Left kidney (tissue), 8 donors: ENCODE measurements around the gene TXNRD3. TPM values are rescaled to one million over a fixed set of nuclear protein-coding genes. Genes with fewer than 3 reads are reported as not detected.

Experiments
- DNase-seq: peaks from one replicate; pipeline ENCODE4 v3.0.0-alpha.2; 2013
- long read RNA-seq, 8 donors: transcript quantifications; one replicate each; lab custom pipeline, GENCODE V29; 2026
- polyA plus RNA-seq: library from polyadenylated mRNA; unstranded; fragments of 120-200 nt; gene quantifications from one replicate; pipeline ENCODE4 v1.2.1, GENCODE V29; 2013; ENCODE audit not compliant: insufficient read length

Gene TXNRD3
- polyA plus RNA-seq, result 22.0 TPM
- long read RNA-seq, donor 1, partial matches to known transcripts, result 0 of 4 reads
- long read RNA-seq, donor 1, other reads (novel, unspliced or antisense), result 0 of 4 reads
- long read RNA-seq, donor 2, result 0 reads
- long read RNA-seq, donor 3, partial matches to known transcripts, result 0 of 2 reads
- long read RNA-seq, donor 3, other reads (novel, unspliced or antisense), result 0 of 2 reads
- long read RNA-seq, donor 4, result 0 reads
- long read RNA-seq, donor 5, partial matches to known transcripts, result 0 of 4 reads
- long read RNA-seq, donor 5, other reads (novel, unspliced or antisense), result 0 of 4 reads
- long read RNA-seq, donor 6, partial matches to known transcripts, result 0 of 2 reads
- long read RNA-seq, donor 6, other reads (novel, unspliced or antisense), result 0 of 2 reads
- long read RNA-seq, donor 7, partial matches to known transcripts, result 0 of 3 reads
- long read RNA-seq, donor 7, other reads (novel, unspliced or antisense), result 0 of 3 reads
- long read RNA-seq, donor 8, partial matches to known transcripts, result 0 of 1 reads
- long read RNA-seq, donor 8, other reads (novel, unspliced or antisense), result 0 of 1 reads

GRCh38 chr3:126654571-126655383 is at the start of gene TXNRD3:
TXNRD3 (minus strand) TSS chr3:126655124.
- DNase-seq, result peak; percentile 64

- DNase-seq, result peak; percentile 95
Measured at GRCh38 chr3:126703512-126704493, 48.9 kb upstream of the TXNRD3 start, which contains the start of gene CHCHD6. CHCHD6 (plus strand) TSS chr3:126704240; CDS start chr3:126704313, 73 bp downstream.

GRCh38 chr3:126699011-126699410 is 44.1 kb upstream of the TXNRD3 start:
- DNase-seq, result no peak

DNA sequence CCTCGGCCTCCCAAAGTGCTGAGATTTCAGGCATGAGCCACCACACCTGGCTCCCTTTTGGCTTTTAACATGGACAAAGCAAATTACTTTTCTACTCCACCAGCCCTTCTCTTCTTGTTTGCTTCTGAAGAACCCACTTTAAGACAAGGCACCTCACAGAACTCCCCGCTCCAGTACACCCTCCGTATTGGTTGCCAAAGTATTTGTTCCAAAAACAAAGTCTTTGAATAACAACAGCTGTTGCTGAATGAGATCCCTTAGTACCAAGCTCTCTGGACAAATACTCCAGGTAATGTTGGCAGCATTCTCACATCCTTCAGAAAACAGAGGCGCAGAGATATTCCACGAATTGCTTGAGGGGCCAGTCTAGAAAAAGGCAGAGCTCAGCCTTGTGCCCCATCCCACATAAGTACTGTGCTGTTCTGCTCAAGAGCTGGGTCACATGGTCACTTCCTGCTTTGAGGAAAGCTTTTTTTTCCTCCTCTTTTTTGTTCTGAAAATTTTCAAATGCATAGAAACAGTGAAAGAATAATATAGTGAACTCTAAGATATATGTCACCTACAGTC is 41.9 kb upstream of the TXNRD3 start:
- DNase-seq, result no peak

GRCh38 chr3:126693921-126694320 is 39.0 kb upstream of the TXNRD3 start:
- DNase-seq, result no peak

DNA sequence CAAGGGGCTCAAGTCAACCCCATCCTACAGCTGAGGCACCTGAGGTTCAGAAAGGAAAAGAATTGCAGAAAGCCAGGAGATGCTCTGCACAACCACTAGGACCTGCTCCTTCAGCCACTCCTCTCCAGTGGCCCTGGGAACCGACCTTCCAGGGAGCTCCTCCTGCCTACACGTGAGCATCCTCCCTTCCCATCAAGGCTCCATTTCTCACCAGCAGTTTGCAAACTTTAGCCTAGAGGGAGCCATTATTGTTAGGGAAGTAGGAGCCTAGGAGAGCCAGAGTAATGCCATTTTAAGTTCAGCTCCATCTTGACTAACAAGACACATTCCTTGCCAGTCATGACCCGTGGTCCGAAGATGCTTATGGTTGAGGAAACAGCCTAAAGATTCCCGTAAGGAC is 37.9 kb upstream of the TXNRD3 start:
- no peak for DNase-seq

- DNase-seq, result no peak
Measured at GRCh38 chr3:126691765-126692164, 36.8 kb upstream of the TXNRD3 start.

- no peak for DNase-seq
Measured at GRCh38 chr3:126685493-126685892, 30.6 kb upstream of the TXNRD3 start.

DNA sequence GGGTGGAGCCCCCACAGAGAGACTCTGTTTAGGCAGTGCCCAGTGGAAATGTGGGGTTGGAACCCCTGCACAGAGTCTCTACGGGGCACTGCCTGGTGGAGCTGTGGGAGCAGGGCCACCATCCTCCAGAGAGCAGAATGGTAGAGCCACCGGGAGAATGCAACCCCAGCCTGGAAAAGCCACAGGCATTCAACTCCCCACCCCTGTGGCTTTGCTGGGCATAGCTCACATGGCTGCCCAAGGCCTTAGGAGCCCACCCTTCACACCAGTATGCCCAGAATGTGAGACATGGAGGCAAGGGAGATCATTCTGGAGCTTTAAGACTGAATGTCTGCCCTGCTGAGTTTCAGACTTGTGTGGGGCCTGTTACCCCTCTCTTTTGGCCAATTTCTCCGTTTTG is 30.1 kb upstream of the TXNRD3 start:
- DNase-seq, result no peak

- DNase-seq, result peak; percentile 42
Measured at GRCh38 chr3:126684218-126684751, 29.4 kb upstream of the TXNRD3 start.

DNA sequence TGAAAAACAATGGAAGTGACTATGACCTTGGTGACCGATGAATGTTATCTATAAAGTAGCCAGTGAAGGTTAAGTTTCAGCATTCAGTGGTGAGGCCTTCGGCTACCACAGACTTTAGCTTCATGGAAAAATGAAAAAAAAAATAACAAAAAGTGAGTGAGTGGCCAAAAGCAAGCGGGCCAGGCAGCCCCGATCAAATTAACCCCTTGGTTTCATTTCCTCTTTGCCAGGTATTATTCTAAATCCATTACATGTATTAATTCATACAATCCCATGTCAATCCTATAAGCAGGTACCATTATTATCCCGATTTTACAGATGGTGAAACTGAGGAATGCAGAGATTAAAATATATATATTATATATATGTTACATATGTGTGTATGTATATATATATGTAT is 28.1 kb upstream of the TXNRD3 start:
- no peak for DNase-seq

- DNase-seq, result no peak
Measured at GRCh38 chr3:126682009-126682408, 27.1 kb upstream of the TXNRD3 start.

DNA sequence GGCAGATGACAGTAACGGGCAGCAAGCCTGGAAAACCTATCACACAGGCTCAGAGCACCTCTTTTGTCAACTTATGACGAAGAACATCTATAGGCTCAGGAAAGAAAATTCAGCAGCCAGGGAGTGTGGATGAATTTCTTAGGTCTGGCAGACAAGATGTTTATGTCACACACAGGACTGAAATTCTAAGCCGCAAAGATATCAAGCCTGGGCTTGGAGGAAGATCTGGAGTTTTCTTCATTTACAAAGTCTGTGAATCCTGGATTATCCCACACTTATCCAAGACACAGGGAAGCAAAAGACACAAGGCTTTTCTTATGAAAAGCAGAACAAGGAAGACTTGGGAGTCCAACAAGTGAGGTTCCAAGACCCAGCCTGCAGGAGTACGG is 25.7 kb upstream of the TXNRD3 start:
- DNase-seq, result no peak

- DNase-seq, result no peak
Measured at GRCh38 chr3:126679831-126680666, 25.1 kb upstream of the TXNRD3 start.

GRCh38 chr3:126679318-126679751 is 24.4 kb upstream of the TXNRD3 start:
- DNase-seq, result peak; percentile 81

DNA sequence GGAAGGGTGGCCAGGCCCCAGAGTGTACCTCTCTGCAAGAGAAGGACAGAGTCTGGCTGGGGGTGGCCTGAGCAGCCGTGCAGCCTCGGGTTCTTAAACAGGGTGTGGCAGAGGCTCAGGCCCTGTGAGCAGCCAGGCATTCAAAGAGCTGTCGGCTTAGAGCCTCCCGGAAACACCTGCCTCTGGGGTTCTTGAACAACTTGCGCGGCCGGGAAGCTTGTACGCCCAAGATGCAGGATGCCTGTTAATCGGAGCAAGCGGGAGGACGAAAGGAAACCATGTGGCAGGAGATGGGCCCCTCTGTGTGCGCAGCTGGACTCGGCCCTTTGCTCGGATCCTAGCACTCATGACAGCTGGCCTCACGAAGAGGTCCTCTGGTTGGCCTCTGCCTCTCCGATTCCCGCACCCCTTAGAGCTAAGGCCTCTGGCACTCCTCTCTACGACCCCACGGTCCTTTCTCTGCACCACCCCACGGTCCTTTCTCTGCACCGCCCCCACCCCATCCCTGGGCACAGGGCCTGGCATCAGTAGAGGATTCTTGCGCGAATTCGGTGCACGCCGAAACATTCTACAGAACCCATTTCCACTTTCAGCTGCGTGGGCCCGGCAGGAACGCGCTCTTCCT is 23.9 kb upstream of the TXNRD3 start:
- DNase-seq, result no peak

DNA sequence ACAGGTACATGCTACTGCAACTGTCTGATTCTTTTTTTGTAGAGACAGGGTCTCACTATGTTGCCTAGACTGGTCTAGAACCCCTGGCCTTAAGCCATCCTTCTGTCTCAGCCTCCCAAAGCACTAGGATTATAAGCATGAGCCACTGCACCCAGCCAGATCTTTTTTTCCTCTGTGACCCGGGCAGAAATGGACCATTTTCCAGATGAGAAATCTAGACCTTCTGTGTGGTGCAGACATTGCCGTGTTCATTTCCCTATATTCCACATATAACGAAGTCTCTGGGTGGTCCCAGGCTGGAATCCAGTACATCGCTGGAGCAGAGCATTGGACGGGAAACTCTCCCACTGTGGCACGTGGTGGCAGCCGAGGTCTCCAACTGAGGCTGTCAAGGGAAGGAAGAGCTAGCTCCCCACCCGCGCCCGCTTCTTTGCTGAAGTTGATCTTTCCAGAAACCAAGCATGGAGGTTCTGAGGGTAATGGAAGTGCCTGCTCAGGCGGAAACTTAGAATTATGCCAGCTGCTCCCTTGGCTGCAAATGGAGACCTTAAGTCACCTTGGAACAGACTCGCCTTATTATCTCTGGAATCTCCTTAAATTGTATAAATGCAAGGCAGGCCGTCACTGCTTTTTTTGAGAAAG is 23.1 kb upstream of the TXNRD3 start:
- DNase-seq, result no peak

DNA sequence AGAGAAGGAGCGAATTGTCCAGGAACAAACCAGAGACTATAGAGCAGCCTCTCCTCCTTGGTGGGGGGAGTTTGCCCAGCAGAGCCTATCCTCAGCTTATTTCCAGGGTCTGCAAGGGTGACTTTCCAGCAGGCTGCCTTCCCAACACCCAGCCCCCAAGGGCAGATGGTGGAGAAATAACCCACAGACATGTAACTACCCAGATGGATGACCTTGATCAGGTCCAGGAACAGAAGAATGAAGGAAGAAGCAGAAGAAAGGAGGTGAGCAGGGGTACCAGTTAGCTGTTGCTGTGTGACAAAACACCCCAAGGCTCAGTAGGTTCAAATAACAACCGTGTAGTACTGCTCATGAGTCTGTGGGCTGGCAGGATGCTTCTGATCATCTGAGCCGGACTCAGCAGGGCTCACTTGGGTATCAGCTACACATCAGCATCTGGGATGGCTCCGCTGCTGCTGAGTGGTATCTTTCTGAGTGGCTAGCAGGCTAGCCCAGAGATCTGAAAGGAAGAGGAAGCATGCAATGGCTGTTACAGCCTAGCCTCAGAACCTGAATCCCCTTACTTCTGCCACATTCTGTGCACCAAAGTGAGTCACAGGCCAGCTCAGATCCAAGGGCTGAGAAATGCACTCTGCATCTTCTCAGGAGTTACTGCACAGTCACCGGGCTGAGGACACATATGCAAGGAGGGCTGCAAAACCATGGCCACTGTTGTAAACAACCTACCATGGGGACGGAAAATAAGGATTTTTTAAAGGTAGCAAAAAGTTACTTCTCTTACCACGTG is 22.2 kb upstream of the TXNRD3 start:
- no peak for DNase-seq
